DMS79 treated with DMSO at 0.1 percent for 48 hours (cell line): ENCODE measurements around the gene FRMD1.

Experiments
- DNase-seq: peaks from one replicate; lab custom pipeline; 2025; lab: John Stamatoyannopoulos, UW

FRMD1 gene

GRCh38 chr6:168078943-168079405 is at the start of gene FRMD1:
TSS of gene FRMD1 (minus strand) at chr6:168079212. CDS start at chr6:168079094, 118 bp downstream.
- DNase-seq, result no peak

- no peak for DNase-seq
These were observed 49.1 kb upstream of the FRMD1 start for GRCh38 chr6:168128006-168128630.

GRCh38 chr6:168127384-168127868 is 48.4 kb upstream of the FRMD1 start:
- DNase-seq, result no peak

GRCh38 chr6:168126566-168127383 is 47.8 kb upstream of the FRMD1 start:
- DNase-seq, result no peak

GRCh38 chr6:168125429-168126001 is 46.5 kb upstream of the FRMD1 start:
- DNase-seq, result no peak

GRCh38 chr6:168124921-168125320 is 45.9 kb upstream of the FRMD1 start:
- DNase-seq, result no peak

GRCh38 chr6:168124158-168124557 is 45.1 kb upstream of the FRMD1 start:
- DNase-seq, result no peak

- DNase-seq, result no peak
These were observed 44.3 kb upstream of the FRMD1 start for GRCh38 chr6:168123165-168123911.

- DNase-seq, result no peak
These were observed 43.5 kb upstream of the FRMD1 start for GRCh38 chr6:168122521-168122920.

GRCh38 chr6:168122011-168122410 is 43.0 kb upstream of the FRMD1 start:
- no peak for DNase-seq

- no peak for DNase-seq
These were observed 42.3 kb upstream of the FRMD1 start for GRCh38 chr6:168121303-168121665.

- DNase-seq, result no peak
These were observed 41.6 kb upstream of the FRMD1 start for GRCh38 chr6:168120390-168121302.

GRCh38 chr6:168119539-168119938 is 40.5 kb upstream of the FRMD1 start:
- no peak for DNase-seq

GRCh38 chr6:168118935-168119334 is 39.9 kb upstream of the FRMD1 start:
- no peak for DNase-seq

GRCh38 chr6:168117942-168118341 is 38.9 kb upstream of the FRMD1 start:
- DNase-seq, result no peak

GRCh38 chr6:168116975-168117899 is 38.2 kb upstream of the FRMD1 start:
- DNase-seq, result no peak

GRCh38 chr6:168116438-168116974 is 37.5 kb upstream of the FRMD1 start:
- no peak for DNase-seq

GRCh38 chr6:168115748-168116437 is 36.9 kb upstream of the FRMD1 start:
- DNase-seq, result no peak

GRCh38 chr6:168113226-168113625 is 34.2 kb upstream of the FRMD1 start:
- no peak for DNase-seq
